NCI-H82 treated with DMSO at 0.1 percent for 48 hours (cell line): ENCODE measurements around the gene TCAP.
"Not testable (repeated sequence)": the region's sequence is repeated elsewhere in the genome, so short reads cannot be mapped to it uniquely, and the experiment has no call there.

ENCODE experiments used
- DNase-seq: peaks from one replicate; lab custom pipeline; 2025; ENCODE audit not compliant: unreplicated experiment; lab: John Stamatoyannopoulos, UW

TCAP gene

DNA sequence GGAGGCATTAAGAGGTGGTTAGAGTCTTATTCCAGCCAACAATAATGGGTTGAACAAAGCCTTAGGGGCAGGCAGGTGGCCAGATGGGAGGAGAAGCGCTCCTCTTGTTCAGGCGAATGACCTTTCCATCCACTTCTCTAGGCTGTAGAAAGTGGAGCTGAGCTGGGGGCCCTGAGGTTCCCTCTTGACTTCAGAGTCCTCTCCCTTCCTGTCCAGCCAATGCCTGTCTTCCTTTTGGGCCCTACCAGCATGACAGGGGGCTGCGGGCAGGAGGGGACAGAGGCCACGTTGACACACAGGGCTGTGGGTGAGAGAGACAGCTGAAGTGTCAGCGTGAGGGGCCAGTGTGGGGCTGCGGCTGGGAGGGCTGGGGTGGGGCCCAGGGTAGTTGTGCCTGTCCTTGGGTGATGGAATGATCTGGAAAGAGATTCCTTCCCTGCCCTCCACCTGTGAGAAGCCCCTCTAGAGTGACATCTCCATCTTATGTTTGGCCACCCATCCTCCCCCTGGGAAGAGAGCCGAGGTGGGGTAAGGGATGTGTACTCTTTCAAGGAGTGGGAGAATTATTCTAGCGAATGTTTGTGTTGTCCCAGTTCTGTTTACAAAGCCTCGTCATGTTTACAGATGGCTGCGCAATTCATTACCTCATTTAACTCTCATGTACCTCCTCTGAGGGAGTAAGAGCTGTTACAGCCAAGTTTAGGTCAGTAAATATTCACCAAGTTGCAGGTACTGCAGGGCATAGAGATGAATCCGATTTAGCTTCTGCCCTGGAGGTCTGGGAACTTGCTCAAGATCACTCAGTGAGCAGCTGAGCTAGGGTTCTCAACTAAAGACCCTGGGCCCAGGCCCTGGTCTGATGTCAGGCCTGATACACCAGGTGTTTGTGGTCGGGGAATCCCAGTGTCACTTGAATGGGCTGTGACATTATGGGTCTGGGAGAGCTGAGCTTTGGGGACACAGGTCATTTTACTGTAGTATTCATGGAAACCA, 38.0 kb downstream of the TCAP start:
- DNase-seq: no peak

DNA sequence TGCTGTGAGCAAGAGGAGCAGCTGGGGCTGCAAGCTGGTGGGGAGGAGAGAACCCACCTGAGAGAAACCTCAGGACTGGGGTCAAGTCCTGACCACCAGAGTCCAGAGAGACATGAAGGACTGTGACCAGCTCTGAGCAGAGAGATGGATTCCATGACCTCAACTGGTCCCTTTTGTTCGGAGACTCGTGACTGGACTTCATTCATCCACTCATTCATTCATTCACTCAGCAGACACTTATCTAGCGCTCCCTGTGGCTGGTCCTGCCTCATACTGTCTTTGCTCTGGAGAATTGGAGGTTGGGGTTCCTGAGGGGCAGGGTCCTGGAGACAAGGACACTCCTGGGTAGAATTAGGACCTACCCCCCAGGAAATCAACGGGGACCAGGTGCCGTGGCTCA, 38.8 kb downstream of the TCAP start:
- DNase-seq: no peak

- no peak for DNase-seq
Observed at GRCh38 chr17:39704821-39705551, 39.8 kb downstream of the TCAP start.

GRCh38 chr17:39705786-39706348, 40.7 kb downstream of the TCAP start:
- DNase-seq: no peak

GRCh38 chr17:39706383-39706782, 41.2 kb downstream of the TCAP start:
- DNase-seq: no peak

GRCh38 chr17:39706921-39707337, 41.8 kb downstream of the TCAP start:
- DNase-seq: no peak

GRCh38 chr17:39709319-39709997, 44.3 kb downstream of the TCAP start:
- no peak for DNase-seq

DNA sequence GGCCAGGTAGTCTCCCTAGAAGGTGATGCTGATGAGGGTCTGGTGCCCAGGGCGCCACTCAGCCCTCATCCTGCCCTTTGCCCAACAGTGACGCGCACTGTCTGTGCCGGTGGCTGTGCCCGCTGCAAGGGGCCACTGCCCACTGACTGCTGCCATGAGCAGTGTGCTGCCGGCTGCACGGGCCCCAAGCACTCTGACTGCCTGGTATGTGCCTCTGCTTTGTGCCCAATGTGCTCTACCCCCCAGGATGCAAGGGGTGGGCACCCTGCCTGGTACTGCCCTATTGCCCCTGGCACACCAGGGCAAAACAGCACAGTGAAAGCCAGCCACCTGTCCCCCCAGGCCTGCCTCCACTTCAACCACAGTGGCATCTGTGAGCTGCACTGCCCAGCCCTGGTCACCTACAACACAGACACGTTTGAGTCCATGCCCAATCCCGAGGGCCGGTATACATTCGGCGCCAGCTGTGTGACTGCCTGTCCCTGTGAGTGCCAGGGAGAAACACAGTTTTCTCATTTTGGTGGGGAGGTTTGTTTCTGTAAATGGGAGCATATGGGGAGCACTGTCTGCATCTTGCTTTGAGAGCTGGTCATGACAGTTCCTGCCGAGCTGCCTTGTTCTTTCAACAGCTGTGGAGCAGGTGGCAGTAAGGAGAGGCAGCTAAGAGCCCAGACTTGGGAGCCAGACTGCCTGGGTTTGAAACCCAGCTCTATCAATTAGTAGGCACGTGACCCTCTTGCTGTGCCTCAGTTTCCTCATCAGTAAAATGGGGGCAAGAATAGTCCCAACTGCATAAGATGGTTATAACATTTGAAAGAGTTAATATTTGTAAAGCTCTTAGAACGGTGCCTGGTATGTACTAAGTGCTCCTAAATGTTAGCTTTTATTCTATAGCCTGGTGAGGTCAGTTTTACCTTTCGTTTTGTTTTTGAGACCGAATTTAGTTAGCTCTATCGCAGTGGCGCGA, 45.1 kb downstream of the TCAP start:
- DNase-seq: no peak

DNA sequence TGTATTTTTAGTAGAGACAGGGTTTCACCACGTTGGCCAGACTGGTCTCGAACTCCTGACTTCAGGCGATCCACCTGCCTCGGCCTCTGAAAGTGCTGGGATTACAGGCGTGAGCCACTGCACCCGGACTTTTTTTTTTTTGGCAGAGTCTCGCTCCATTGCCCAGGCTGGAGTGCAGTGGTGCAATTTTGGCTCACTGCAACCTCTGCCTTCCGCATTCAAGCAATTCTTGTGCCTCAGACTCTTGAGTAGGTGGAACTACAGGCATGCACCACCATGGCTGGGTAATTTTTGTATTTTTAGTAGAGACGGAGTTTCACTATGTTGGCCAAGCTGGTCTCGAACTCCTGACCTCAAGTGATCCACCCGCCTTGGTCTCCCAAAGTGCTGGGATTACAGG, 45.9 kb downstream of the TCAP start:
- not testable (repeated sequence) for DNase-seq

DNA sequence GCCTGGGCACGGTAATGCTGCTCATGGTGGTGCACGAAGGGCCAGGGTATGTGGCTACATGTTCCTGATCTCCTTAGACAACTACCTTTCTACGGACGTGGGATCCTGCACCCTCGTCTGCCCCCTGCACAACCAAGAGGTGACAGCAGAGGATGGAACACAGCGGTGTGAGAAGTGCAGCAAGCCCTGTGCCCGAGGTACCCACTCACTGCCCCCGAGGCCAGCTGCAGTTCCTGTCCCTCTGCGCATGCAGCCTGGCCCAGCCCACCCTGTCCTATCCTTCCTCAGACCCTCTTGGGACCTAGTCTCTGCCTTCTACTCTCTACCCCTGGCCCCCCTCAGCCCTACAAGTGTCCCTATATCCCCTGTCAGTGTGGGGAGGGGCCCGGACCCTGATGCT, 46.7 kb downstream of the TCAP start:
- no peak for DNase-seq

- no peak for DNase-seq
Observed at GRCh38 chr17:39714234-39714633, 49.1 kb downstream of the TCAP start.

DNA sequence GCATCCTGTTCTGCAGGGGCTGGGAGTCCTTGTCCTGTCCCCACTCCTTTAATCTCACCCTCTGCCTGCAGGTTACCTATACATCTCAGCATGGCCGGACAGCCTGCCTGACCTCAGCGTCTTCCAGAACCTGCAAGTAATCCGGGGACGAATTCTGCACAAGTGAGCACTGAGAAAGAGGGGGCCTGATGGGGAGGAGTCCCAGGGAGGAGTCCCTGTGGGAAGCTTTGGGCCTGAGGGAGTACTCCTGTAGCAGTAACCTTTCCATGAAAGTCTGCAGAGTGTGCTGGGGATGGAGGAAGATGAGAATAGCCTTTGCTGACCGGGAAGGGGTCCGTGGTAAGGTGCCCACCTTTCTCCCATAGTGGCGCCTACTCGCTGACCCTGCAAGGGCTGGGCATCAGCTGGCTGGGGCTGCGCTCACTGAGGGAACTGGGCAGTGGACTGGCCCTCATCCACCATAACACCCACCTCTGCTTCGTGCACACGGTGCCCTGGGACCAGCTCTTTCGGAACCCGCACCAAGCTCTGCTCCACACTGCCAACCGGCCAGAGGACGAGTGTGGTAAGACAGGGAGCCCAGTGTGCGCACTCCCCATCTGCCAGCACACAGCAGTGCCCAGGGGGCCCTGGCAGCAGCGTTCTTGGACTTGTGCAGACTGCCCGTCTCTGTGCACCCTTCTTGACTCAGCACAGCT, 50.4 kb downstream of the TCAP start:
- DNase-seq: no peak
